Uterus (tissue), 4 donors: ENCODE data around the gene ZPBP. TPM values are rescaled to one million over a fixed set of nuclear protein-coding genes. Genes with fewer than 3 reads are reported as not detected.

Experiments
- DNase-seq, 2 donors: peaks; one replicate each; pipeline ENCODE4 v3.0.0-alpha.2; 2019 to 2020
- H3K27ac ChIP-seq, 2 donors: fragments of 200-600 bp; sonication (generic); 1 replicate in 1 of 2; 2 replicates in 1 of 2; pipeline ENCODE4 v1.5.1; 2016 to 2018
- H3K27me3 ChIP-seq, 2 donors: fragments of 200-600 bp; sonication (generic); one replicate each; pipeline ENCODE4 v1.5.1; 2018 to 2019; ENCODE audit warnings: control low read depth in 1 of 2
- H3K36me3 ChIP-seq, 2 donors: fragments of 200-600 bp; sonication (generic); one replicate each; pipeline ENCODE4 v1.5.1; 2019; ENCODE audit warnings: control low read depth in 1 of 2
- H3K4me1 ChIP-seq, 2 donors: fragments of 200-600 bp; sonication (generic); one replicate each; pipeline ENCODE4 v1.5.1; 2018 to 2019; ENCODE audit warnings: control low read depth in 1 of 2
- H3K4me3 ChIP-seq, 2 donors: fragments of 200-600 bp; sonication (generic); 1 replicate in 1 of 2; 2 replicates in 1 of 2; pipeline ENCODE4 v1.5.1; 2018 to 2019; ENCODE audit warnings: mild to moderate bottlenecking in 1 of 2
- H3K9me3 ChIP-seq, 2 donors: fragments of 200-600 bp; sonication (generic); one replicate each; pipeline ENCODE4 v1.5.1; 2019; ENCODE audit warnings: control low read depth in 1 of 2
- CTCF ChIP-seq, 4 experiments: fragments of 200-600 bp in 2 of 4; fragments of 450-650 bp in 2 of 4; sonication (generic) in 2 of 4; IDR thresholded peaks; one replicate each; pipeline ENCODE4 v1.5.1; 2016 to 2019; ENCODE audit warnings: antibody characterized with exemption in 4 of 4, mild to moderate bottlenecking in 2 of 4, moderate library complexity in 1 of 4
- POLR2A ChIP-seq, 2 donors: fragments of 450-650 bp; IDR thresholded peaks; one replicate each; pipeline ENCODE4 v1.6.1; 2016; ENCODE audit warnings: antibody characterized with exemption in 2 of 2, mild to moderate bottlenecking in 1 of 2, moderate library complexity in 1 of 2
- intact Hi-C: fragments of 100-400 bp; cut with DNase I; formaldehyde crosslinking; loops from one replicate; pipeline ENCODE4 v1.15.1; 2023; ENCODE audit warnings: low total_unique reads
- total RNA-seq, 4 donors: library from RNA; depleted of rRNA in 3 of 4; stranded (reverse); fragments of >200 nt in 3 of 4; gene quantifications; one replicate each; pipeline versions ENCODE4 v1.1.0 to v1.2.4, GENCODE V29; 2014 to 2023
- donor health status: DM: yes; HTN: yes; CAD: no.

ZPBP gene
- total RNA-seq, 4 donors from 2014 or later = 0.62 TPM; not detected in 3

- H3K36me3 ChIP-seq = no peaks in the 10 kb centered on the region
- peaks cover 0 to 3% of the 10 kb centered on the region in 2 donors for H3K9me3 ChIP-seq
- H3K4me1 ChIP-seq = no peaks in the 10 kb centered on the region
- intact Hi-C loops = no loop called here
- no peak overlapping the region for H3K4me3 ChIP-seq
- no peak for DNase-seq
- H3K27ac ChIP-seq = no peak overlapping the region
- H3K27me3 ChIP-seq = no peaks in the 10 kb centered on the region
- TF ChIP-seq POLR2A (IDR thresholded peaks at IDR 0.05) (no peak), CTCF (IDR thresholded peaks at IDR 0.05) (no peak)
Observed at GRCh38 chr7:49894543-49894942, 198.5 kb downstream of the ZPBP start.

GRCh38 chr7:49893131-49893530, 199.9 kb downstream of the ZPBP start:
- DNase-seq = no peak
- Histone ChIP-seq H3K9me3 (peaks cover 0 to 3% of the 10 kb centered on the region in 2 donors), H3K27ac (no peak overlapping the region), H3K4me3 (no peak overlapping the region), H3K27me3 (no peaks in the 10 kb centered on the region), H3K4me1 (no peaks in the 10 kb centered on the region), H3K36me3 (no peaks in the 10 kb centered on the region)
- intact Hi-C loops = no loop called here
- TF ChIP-seq POLR2A (IDR thresholded peaks at IDR 0.05) (no peak), CTCF (IDR thresholded peaks at IDR 0.05) (no peak)

- H3K4me1 ChIP-seq = no peaks in the 10 kb centered on the region
- no peak for TF ChIP-seq CTCF (IDR thresholded peaks at IDR 0.05)
- no peak for TF ChIP-seq POLR2A (IDR thresholded peaks at IDR 0.05)
- H3K27me3 ChIP-seq = no peaks in the 10 kb centered on the region
- no peak overlapping the region for H3K27ac ChIP-seq
- peaks cover 0 to 3% of the 10 kb centered on the region in 2 donors for H3K9me3 ChIP-seq
- H3K36me3 ChIP-seq = no peaks in the 10 kb centered on the region
- intact Hi-C loops = no loop called here
- DNase-seq = no peak
- no peak overlapping the region for H3K4me3 ChIP-seq
Observed at GRCh38 chr7:49892481-49892880, 200.6 kb downstream of the ZPBP start.

Other genes starting within 250 kb of the ZPBP start
- gene IKZF1, start 211.5 kb upstream of the ZPBP start, total RNA-seq = 100 to 1,000 TPM in 1 of 4 donors, 10 to 100 TPM in 1, 1 to 10 TPM in 2; 7.0 to 828 (median 12.8) TPM